Memory B cell (primary cell): ENCODE data around the gene TMPRSS4.

Source experiments
- ATAC-seq: fragments of 150-1000 bp; cut with Tn5 transposase; 2 replicates; pipeline ENCODE4 v1.10.0; 2021; ENCODE audit warnings: low read depth, mild to moderate bottlenecking, moderate library complexity
- DNase-seq, 2 donors: peaks; one replicate each; pipeline ENCODE4 v3.0.0; 2022; ENCODE audit warnings: low spot score in 2 of 2
- H3K27ac Mint-ChIP-seq: one replicate; pipeline ENCODE4 v1.8.0; 2022; ENCODE audit warnings: mild to moderate bottlenecking, moderate library complexity, mixed read lengths
- H3K27me3 Mint-ChIP-seq: one replicate; pipeline ENCODE4 v1.8.0; 2022; ENCODE audit warnings: mixed read lengths
- H3K36me3 Mint-ChIP-seq: one replicate; pipeline ENCODE4 v1.8.0; 2022; ENCODE audit warnings: mild to moderate bottlenecking, mixed read lengths
- H3K4me1 Mint-ChIP-seq: one replicate; pipeline ENCODE4 v1.8.0; 2022; ENCODE audit warnings: mixed read lengths
- H3K4me3 Mint-ChIP-seq: one replicate; pipeline ENCODE4 v1.8.0; 2022; ENCODE audit warnings: mild to moderate bottlenecking, moderate library complexity, mixed read lengths
- H3K9me3 Mint-ChIP-seq: one replicate; pipeline ENCODE4 v1.8.0; 2022; ENCODE audit warnings: mixed read lengths

Gene TMPRSS4

DNA sequence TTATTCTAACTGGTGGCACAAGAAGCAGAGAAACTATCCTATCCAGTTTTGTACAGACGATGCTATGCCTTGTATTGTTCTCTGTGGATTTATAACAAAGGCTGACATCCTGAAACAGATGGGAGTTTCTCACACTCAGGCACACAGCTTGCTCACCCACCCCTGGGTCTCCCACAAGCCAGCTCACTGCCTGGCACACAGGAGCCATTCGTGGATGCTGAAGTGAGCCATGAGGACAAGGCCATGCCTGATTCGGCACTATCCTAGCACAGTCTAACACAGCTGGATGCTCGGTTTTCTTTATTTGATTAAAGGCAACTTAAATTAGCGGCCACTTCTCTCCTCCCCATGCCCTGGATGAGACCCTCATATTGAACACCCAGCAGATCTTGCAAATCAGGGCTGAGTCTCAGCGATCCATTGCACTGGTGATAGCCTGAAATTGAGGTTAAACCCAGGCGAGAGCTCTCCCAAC, 25.7 kb upstream of the TMPRSS4 start:
- Mint-ChIP-seq H3K36me3 (no peaks in the 10 kb centered on the region), H3K9me3 (no peaks in the 10 kb centered on the region), H3K4me3 (peak overlapping the region; percentile 14), H3K27me3 (peaks cover 5% of the 10 kb centered on the region), H3K4me1 (peaks cover 33% of the 10 kb centered on the region), H3K27ac (peak overlapping the region; percentile 82)
- DNase-seq (no peak), ATAC-seq (no peak)

DNA sequence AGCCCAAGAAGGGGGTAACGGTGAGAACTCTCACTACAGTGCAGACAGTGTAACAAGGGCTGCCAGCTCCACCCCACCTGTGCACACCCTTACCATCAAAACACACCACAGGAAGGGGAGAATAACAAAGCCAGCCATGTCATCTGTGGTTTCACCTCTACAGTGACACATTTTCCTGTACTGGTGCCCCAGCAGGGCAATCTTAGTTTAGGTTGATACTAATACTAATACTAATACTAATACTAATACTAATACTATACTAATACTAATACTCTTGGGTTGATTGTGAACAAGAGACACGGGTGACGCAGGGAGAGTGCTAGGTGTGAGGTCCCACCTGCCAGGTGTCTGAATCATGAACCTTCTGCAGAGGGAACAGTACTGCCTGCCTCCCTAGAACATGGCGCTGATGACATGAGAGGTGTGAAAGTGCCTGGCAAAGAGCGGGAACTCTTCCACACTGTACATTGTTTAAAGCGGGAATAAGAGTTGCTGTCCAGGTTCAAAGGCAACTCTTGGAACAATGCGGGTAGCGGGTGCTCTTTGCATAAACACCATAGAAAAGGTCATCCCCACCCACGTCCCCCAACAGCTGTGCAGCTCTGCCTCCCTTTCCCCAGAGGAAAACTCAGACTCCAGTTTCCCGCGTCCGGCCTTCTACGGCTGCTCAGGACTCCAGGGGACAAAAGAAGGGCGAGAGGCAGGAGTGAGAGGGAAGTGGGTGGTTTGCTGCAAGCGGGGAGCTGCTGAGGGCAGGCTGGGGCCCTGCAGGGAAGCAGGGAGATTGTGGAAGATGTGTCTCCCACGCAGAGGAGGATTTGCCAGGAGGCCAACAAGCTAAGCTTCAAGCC, 25.0 kb upstream of the TMPRSS4 start:
- Mint-ChIP-seq H3K9me3 (no peaks in the 10 kb centered on the region), H3K27me3 (peaks cover 9% of the 10 kb centered on the region), H3K4me3 (peak overlapping the region; percentile 14), H3K4me1 (peaks cover 33% of the 10 kb centered on the region), H3K27ac (peak overlapping the region; percentile 82), H3K36me3 (no peaks in the 10 kb centered on the region)
- DNase-seq (peak in 1 of 2 donors; percentile 23), ATAC-seq (peak; percentile 78)

DNA sequence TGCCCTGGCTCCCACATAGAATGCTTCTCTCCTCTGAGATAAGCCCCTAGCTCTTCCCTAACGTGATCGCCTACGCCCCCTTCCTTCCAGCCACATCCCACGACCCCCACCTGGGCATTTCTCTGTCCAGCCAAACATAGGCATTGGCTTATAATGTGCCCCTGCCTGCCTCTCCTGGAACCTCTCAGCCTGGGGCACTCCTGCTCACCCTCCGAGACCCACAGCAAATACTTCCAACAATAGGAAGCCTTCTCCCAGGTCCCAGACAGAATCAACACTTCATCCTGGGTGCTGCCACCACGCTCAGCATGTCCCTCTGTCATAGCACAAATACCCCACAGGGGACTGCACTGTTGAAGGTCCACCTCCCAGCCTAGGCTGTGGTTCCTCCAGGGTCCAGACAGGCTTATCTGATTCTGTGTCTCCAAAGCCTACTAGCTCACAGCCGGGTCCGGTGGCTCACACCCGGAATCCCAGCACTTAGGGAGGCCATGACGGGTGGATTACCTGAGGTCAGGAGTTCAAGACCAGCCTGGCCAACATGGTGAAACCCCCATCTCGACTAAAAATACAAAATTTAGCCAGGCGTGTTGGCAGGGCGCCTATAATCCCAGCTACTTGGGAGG, 24.2 kb upstream of the TMPRSS4 start:
- peak overlapping the region; percentile 39 for H3K27ac Mint-ChIP-seq

DNA sequence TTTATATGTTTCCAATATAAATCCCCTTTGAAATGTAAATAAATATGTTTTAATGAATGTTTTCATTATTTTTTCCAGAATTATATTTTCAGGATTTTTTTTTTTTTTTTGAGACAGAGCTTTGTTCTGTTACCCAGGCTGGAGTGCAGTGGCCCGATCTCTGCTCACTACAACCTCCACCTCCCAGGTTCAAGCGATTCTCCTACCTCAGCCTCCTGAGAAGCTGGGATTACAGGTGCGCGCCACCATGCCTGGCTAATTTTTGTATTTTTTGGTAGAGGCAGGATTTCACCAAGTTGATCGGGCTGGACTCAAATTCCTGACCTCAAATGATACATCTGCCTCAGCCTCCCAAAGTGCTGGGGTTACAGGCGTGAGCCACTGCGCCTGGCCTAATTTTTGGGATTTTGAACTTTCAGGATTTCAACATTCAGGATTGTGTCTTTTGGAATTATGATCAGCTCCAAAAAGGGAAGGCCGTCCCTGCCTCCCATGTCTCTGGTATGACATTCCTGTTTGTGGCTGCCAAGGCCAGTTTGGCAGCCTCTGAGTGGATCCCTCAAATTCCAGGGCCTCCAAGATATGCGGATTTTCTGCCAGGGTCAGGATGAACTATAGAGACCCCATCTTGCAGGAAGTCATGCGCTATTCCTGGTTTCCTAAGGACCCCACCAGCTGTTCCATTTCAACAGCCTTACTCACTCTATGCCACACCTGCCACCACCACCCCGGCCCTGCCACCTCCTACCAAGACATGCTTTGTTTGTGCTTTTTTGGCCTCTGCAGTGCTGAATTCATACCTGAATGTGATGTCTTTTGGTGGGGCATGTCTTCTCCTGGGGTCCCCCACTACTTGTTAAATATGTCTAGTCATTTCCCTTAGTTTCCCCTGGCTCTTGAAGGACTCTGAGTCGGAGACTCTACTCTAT, 21.9 kb upstream of the TMPRSS4 start:
- Mint-ChIP-seq H3K4me1 (peaks cover 23% of the 10 kb centered on the region), H3K4me3 (no peak overlapping the region), H3K27ac (no peak overlapping the region)

More for the DNA sequence above, 24.2 kb upstream of the TMPRSS4 start:
- ATAC-seq (no peak), DNase-seq (no peak)
- H3K36me3 Mint-ChIP-seq: no peaks in the 10 kb centered on the region
- peaks cover 16% of the 10 kb centered on the region for H3K27me3 Mint-ChIP-seq
- H3K9me3 Mint-ChIP-seq: no peaks in the 10 kb centered on the region
- H3K4me1 Mint-ChIP-seq: peaks cover 30% of the 10 kb centered on the region
- no peak overlapping the region for H3K4me3 Mint-ChIP-seq

DNA sequence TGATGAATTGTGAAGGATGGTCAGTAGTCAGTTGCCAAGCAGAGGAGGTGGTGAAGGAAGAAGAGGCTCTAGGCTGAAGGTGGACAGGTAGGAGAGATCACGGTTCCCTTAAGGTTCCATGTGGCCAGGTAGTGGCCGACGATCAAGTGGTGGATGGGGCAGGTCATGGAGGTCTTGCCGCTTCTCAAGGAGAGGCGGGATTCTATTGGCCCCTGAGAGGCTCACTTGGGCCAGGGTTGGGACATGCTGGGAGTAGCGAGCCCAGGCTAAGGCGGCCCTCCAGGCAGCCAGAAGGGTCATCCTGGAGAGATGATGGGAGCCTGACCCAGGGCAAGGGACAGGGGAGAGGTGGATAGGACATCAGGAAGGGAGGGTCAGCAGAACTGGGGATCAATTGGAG, 20.9 kb upstream of the TMPRSS4 start:
- Mint-ChIP-seq H3K4me3 (no peak overlapping the region), H3K4me1 (peaks cover 18% of the 10 kb centered on the region), H3K36me3 (no peaks in the 10 kb centered on the region), H3K27ac (no peak overlapping the region), H3K9me3 (no peaks in the 10 kb centered on the region), H3K27me3 (peaks cover 19% of the 10 kb centered on the region)
- ATAC-seq: no peak
- DNase-seq: no peak

More for the DNA sequence above, 21.9 kb upstream of the TMPRSS4 start:
- Mint-ChIP-seq H3K9me3 (no peaks in the 10 kb centered on the region), H3K36me3 (no peaks in the 10 kb centered on the region), H3K27me3 (peaks cover 19% of the 10 kb centered on the region)
- ATAC-seq: no peak
- no peak for DNase-seq

DNA sequence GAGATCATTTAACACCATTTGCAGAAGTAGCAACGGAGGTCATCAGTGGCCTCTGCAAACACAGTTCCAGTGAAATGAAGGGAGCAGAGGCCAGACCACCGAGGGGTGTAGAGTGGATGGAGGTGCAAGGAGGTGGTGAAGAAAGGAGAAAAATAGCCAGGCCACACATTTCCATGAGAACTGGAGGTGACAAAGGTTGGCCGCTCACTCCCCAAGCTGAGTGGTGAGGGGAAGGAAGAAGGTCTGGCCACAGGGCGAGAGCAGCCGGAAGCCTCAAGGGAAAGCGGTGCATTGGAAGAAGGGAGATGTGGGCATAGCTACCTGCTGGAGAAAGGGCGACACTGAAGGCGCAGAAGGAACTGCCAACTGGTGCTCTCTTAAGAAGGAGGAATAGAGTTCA, 20.1 kb upstream of the TMPRSS4 start:
- H3K36me3 Mint-ChIP-seq: no peaks in the 10 kb centered on the region
- H3K9me3 Mint-ChIP-seq: no peaks in the 10 kb centered on the region
- peaks cover 19% of the 10 kb centered on the region for H3K27me3 Mint-ChIP-seq

DNA sequence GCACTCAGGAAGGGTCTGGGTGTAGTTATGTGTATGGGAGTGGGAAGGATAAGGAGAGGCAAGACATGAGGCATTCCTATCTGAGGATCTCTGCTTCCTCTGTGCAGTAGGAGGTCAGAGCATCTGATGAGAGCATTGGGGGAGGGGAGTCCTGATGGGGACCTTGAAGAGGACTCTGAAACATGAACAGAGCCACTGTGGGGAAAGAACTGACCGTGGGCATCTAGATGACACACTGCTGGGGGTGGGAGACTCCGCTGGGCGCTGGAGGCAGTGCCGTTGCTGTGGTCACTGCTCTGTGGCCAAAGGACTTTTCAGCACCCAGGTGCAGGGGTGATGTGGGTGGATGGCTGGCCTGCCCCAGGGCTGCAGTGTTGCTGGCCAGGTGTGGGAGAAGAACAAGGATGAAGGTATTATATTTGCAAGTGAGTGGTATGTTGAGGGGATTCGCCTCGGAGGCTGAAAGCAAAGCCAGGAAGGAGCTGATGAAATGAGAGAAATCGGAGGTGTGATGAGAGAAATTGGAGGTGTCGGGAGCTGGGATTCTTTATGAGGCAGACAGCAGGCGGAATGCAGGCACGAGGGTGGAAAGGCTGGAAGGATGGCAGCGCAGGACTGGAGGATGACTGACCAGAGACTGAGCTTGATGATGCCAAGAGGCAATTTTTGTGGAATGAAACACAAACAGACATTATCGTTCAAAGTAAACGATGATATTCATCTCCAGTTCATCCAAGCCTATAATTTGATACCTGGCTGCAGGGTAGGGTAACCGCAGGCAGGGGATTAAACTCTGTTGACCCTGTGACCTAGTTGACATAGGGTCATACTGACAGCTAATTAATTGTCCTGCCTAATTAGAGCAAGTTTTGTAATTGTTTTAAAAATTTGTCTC, 19.4 kb upstream of the TMPRSS4 start:
- Mint-ChIP-seq H3K4me1 (peaks cover 7% of the 10 kb centered on the region), H3K9me3 (no peaks in the 10 kb centered on the region), H3K36me3 (no peaks in the 10 kb centered on the region), H3K27me3 (peaks cover 19% of the 10 kb centered on the region), H3K27ac (no peak overlapping the region), H3K4me3 (no peak overlapping the region)
- no peak for ATAC-seq
- no peak for DNase-seq

More for the DNA sequence above, 20.1 kb upstream of the TMPRSS4 start:
- H3K4me1 Mint-ChIP-seq: peaks cover 13% of the 10 kb centered on the region
- no peak for DNase-seq
- H3K27ac Mint-ChIP-seq: peak overlapping the region; percentile 29
- no peak for ATAC-seq
- no peak overlapping the region for H3K4me3 Mint-ChIP-seq

DNA sequence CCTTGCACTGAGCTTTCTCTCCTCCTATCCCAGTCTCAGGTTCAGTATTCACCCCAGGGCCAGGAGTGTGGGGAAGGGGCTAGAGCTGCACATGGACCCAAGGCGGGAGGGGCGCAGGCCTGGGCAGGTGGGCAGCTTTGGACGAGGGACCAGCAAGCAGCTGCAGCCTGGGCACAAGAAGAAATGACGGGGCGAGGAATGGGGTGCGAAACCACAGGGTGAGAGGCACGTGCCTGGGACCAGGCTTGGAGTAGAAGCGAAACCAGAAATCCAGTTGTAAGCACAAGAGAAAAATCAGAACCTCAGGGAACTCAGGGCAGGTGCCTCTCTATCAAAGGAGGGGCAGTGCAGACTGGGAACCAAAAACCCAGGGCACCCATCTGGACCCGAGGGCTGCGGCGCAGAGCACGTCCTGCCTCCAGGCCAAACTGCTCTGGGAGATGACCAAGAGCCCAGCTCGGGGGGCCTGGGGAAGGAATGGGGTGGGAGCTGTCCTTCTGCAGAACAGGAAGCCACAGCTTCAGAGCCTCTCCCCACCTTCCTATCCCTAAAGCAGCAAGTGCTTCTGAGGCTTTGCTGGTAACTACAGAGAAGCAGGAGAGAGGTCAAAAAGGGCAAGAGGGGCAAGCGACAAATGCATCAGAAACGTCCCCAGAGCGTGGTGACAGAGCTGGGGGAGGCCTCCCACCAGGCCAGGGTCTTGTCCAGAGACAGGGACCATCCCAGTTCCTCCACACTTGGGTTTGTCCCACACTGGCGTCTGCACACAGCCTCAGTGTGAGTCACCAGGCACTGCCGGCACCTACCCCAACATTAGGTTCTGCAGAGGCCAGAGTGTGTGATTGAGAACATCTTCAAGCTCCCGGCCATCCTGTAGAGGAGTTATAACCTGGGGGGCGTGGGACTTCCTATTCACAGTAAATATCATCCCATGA, 18.3 kb upstream of the TMPRSS4 start:
- H3K4me3 Mint-ChIP-seq: no peak overlapping the region
- DNase-seq (no peak), ATAC-seq (no peak)
- H3K4me1 Mint-ChIP-seq: no peaks in the 10 kb centered on the region
- H3K9me3 Mint-ChIP-seq: no peaks in the 10 kb centered on the region
- peaks cover 2% of the 10 kb centered on the region for H3K36me3 Mint-ChIP-seq
- H3K27ac Mint-ChIP-seq: no peak overlapping the region
- peaks cover 21% of the 10 kb centered on the region for H3K27me3 Mint-ChIP-seq

DNA sequence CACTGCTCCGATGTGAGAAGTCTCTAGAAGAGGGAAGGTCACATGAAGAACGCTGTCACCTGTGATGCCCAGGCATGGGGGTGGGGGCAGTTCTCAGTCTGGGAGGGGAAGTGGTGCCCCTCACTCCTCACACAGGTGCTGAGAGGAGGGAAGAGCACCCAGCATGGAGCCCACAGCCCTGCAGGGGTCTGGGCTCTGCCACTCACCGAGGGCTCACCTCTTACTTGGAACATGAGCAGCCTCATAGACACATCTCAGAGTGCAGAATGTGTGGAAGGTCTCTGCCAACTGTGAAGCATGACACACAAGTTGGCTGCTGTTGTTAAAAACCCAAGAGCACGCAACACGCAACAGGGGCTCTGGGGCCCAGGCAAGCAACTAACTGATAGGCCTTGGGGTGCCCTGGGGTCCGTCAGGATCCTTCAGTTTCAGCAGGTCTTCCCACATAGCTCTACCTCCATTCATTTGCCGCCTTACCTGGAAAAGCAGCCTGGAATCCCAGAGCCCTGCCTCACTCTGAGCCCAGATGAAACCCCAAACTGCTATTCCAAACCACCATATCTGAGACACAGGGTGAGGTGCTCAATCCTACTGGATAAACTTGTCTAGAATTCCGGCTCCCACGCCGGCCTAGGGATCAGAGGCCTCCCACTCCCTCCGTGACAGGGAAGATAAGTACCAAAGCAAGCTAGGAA, 17.5 kb upstream of the TMPRSS4 start:
- no peak overlapping the region for H3K27ac Mint-ChIP-seq
- ATAC-seq (no peak), DNase-seq (no peak)
- H3K36me3 Mint-ChIP-seq: peaks cover 2% of the 10 kb centered on the region
- no peaks in the 10 kb centered on the region for H3K9me3 Mint-ChIP-seq
- H3K4me1 Mint-ChIP-seq: no peaks in the 10 kb centered on the region
- peaks cover 21% of the 10 kb centered on the region for H3K27me3 Mint-ChIP-seq
- H3K4me3 Mint-ChIP-seq: no peak overlapping the region

DNA sequence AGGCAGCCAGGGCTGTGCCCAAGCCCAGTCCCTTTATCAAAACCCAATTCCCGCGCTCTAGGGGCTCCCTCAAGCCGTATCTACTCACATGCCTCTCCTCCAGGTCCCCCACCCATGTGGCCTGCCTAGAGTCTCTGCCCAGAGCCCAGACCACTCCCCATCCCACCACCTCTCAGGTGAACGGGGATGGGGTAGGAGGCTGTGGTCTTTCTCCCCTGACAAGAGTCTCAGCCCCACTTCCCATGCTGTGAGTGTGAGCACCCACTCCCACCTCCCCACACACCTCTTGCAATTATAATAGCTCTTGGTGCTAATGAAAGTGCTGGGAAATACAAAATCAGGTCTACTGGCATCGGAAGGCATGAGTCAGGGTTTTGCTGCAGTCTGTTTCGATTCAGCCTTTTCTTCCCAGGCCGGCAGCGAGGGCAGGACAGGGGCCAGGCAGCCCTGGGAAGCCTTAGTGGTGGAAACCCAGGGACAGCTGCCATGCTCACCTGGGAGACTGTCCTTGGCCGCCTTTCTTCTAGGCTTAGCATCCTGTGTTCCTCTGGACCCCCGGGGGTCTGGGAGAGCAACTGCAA, 16.7 kb upstream of the TMPRSS4 start:
- no peak overlapping the region for H3K27ac Mint-ChIP-seq
- no peak for DNase-seq
- ATAC-seq: no peak
- H3K36me3 Mint-ChIP-seq: peaks cover 2% of the 10 kb centered on the region
- no peak overlapping the region for H3K4me3 Mint-ChIP-seq
- H3K9me3 Mint-ChIP-seq: no peaks in the 10 kb centered on the region
- H3K4me1 Mint-ChIP-seq: no peaks in the 10 kb centered on the region
- peaks cover 21% of the 10 kb centered on the region for H3K27me3 Mint-ChIP-seq

DNA sequence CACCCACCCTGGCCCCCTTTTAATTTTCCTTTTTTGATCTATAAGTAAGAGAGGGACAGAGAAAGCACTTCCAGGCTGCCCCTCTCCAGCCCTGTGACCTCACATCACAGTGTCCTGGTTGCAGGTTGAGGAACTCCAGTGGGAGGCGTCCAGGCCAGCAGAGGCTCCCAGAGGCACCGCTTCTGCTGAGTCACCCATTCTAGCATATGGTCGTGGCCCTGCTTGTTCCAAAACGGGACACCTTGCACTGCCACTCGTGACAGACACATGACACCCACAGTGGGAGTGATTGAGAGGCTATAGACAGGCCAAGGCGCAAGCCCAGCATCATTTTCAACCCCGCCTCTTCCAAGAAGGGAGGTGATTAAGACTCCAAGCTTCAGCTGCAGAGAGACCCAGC, 16.0 kb upstream of the TMPRSS4 start:
- Mint-ChIP-seq H3K27ac (no peak overlapping the region), H3K4me1 (peaks cover 2% of the 10 kb centered on the region)
- ATAC-seq: no peak

More for the DNA sequence above, 16.0 kb upstream of the TMPRSS4 start:
- H3K27me3 Mint-ChIP-seq: peaks cover 18% of the 10 kb centered on the region
- peaks cover 2% of the 10 kb centered on the region for H3K36me3 Mint-ChIP-seq
- no peak for DNase-seq
- H3K9me3 Mint-ChIP-seq: no peaks in the 10 kb centered on the region
- no peak overlapping the region for H3K4me3 Mint-ChIP-seq
